HG03159 (cell line): ENCODE measurements around the gene POLR1D.

ENCODE experiments used
- ATAC-seq: cut with Tn5 transposase; IDR thresholded peaks from one replicate; pipeline ENCODE4 v1.9.1; 2021; ENCODE audit warnings: mild to moderate bottlenecking, moderate library complexity; ENCODE audit not compliant: unreplicated experiment

Gene POLR1D

GRCh38 chr13:27621366-27622101 lies at the start of gene POLR1D:
Gene POLR1D (plus strand): TSS chr13:27621892. CDS start chr13:27621984, 92 bp downstream.
- ATAC-seq = peak; percentile 60

DNA sequence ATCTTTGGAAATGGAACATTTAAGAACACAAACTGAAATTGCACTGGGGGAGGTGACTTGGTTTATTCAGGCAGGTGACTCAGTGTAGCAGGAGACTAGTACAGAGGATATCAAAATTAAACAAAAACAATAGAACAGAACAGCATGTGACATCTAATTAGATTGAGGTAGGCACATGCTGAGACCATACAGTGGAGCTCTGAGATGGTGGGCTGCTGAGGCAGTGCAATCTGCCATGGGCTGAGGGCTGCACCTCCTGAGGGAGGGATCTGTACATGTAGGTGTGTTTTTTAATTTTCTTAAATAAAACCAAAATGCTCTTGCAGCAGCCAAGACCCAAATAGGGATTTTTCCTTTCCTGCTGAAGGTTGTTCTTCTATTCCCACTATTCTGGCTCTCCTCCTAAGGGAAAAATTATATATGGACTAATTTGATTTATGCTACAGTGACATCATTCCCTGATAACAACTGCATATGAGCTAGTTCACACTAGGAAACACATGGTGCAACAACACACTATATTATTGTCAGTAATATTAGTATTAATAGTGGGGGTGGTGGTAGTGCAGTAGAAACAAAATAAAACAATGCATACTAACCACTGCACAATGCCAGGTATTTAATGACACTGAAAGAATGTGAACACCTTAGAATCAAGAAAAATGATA lies 49.3 kb upstream of the POLR1D start:
- ATAC-seq = no peak

GRCh38 chr13:27573265-27573664 lies 48.4 kb upstream of the POLR1D start:
- no peak for ATAC-seq

- ATAC-seq = no peak
Measured at GRCh38 chr13:27574661-27575060, 47.0 kb upstream of the POLR1D start.

DNA sequence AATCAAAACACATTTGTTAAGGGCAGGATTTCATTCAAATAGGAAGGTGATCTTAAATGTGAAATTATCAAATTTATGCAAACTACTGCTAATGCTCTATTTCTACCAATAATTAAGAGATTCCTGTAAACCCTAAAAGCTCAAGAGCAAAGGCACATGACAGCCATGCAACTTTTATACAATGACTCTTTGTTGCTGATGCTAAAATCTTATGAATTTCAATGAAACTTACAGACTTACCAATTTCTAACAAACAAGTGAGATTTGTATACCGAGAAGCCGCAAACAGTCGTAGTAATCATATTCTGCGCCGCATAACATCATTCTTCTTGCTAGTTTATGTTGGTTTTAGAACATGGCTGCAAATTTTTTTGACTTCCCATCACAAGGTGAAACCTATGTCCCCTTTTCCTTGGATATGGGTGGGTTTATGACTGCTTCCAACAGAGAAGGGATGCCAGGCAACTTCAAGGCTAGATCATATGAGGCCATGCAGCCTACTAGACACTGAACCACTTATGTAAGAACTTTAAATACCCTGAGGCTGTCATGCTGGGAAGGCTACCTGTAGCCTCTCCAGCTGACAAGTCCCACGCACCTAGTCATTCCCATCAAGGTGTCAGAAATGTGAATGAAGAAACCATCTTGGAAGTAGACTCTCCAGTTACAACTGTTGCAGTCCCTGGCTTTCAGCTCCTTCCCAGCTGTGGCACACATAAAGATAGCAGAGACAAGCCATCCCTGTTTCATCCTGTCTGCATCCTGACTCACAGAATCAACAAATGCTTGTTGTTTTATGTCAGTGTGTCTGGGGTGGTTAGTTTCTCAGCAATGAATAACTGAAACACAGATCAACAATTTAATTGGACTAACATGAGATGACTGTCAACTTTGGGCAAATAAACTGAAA lies 43.3 kb upstream of the POLR1D start:
- no peak for ATAC-seq

DNA sequence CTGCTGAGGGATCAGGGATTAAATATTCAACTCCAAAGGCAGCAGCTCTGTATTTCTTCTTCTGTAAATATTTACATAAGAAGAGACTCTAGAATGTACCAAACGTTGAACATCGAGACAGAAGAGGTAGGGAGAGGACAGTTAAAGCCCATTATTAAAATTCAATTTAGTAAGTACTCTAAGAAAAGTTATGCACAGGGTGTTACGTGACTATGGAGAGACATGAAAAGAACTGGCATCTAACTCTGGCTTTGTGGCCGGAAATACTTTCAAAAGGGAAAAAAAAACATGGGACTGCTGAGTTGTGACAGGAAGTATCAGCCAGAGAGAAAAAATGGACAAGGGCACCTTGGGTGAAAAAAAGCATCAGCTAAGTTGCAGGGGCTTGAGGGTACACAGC lies 38.0 kb upstream of the POLR1D start:
- no peak for ATAC-seq

- no peak for ATAC-seq
Measured at GRCh38 chr13:27587095-27587746, 34.5 kb upstream of the POLR1D start.

DNA sequence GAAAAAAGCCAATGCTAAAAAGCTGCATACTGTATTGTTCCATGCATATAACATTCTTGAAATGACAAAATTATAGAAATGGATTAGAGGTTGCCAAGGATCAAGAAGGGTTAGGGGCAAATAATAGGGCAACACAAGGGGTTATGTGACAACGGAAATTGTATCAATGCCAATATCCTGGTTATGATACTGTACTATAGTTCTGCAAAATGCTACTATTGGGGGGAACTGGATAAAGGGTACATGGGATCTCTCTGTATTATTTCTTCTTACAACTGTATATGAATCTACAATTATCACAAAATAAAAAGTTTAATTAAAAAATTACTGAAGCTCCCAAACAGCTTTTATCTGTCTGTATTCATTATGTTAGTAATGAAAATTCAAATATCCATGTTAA lies 33.3 kb upstream of the POLR1D start:
- no peak for ATAC-seq

DNA sequence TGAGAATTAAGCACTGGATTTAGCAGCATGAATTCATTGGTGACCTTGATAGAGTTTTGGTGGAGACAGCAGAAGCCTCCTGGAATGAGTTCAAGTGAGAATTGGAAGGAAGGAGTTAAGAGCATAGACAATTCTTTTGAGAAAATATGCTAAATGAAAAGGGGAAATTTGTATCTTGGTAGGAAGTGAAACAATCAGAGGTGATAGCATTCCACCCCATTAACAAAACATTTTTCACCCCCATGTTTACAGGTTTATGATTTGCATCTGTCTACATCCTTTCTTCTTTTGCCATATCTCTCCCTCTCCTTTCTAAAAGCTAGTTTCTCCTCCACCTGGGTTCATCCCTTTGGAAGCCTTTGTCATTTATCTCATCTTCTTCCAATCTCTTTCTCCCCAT lies 28.8 kb upstream of the POLR1D start:
- peak; percentile 30 for ATAC-seq

DNA sequence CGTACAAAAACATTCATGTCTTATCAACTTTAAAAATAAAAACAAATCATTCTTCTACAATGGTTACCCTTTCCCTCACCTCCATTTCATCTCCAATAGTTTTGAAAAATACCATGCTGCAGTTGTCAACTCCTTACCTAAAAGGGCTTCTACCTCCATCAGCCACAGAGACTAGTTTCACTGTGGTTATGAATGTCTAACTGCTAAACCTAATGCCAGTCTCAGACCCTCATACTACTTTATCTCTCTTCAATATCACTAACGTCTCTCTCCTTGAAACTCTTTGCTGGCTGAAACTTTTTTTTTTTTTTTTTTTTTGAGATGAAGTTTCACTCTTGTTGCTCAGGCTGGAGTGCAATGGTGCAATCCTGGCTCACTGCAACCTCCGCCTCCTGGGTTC lies 28.4 kb upstream of the POLR1D start:
- peak; percentile 85 for ATAC-seq

- no peak for ATAC-seq
Measured at GRCh38 chr13:27595055-27595811, 26.5 kb upstream of the POLR1D start.

GRCh38 chr13:27599096-27599495 lies 22.6 kb upstream of the POLR1D start:
- no peak for ATAC-seq

DNA sequence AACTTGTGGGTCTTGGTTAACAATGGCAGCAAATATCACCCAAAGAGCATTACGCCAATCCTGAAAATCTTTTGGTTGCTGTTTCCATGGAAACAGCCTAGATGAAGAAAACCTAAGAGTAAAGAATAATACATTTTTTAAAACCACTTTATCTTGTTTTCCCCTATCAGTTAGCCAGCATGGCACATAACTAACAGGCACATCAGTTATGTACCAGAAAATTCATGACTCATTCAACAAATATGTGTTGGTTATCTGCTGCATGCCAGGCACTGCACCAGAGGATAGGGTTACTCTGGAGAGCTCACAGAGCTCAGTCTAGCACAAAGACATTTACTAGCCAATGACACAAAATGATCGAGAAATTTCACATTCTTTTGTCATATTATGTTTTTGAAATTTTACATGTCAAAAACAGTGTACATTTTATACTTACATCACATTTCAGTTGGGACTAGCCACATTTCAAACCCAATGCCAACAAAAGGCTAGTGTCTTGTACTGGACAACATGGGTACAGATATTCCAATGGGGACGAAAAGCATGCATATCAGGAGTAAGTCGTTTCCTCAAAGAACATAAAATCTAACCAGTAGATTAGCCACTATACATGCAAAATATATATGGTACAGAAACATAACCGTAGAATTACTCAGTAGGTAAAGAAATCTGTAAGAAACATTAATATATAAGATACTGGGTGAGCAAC lies 21.7 kb upstream of the POLR1D start:
- ATAC-seq = no peak

DNA sequence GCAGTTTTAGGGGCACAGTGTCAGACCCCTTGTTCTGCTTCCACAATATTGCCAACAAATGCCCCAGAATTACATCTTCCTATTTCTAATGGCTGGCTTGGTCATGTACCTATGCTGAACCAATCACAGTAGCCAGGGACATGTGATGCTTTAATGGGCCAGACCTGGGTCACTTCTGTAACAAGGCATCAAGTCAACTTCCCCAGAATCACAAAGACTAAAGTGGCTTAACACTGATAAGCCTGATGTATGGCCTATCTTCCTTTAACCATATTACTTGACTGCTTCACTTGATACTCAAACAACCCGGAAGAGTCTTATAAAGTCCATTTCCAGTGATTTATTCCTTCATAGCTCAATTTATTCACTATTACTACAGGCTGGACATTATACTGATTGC lies 21.0 kb upstream of the POLR1D start:
- ATAC-seq = no peak

DNA sequence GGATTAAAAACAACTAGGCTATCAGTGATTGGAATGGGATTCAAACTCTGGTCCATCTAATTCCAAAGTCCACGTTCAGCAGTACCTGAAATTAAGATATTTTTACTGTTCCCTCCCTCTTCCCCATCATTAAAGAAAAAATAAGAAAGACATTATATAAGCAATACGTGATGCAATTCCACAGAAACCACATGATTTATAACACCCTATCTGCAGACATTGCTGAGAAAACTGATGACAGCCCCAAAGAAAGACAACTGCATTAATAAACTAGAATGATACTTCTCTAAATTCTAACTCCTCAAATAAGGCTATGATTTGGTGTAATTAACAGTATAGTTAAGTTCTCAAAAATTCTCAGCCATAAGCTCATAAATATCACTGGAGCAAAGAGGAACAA lies 20.5 kb upstream of the POLR1D start:
- ATAC-seq = no peak

DNA sequence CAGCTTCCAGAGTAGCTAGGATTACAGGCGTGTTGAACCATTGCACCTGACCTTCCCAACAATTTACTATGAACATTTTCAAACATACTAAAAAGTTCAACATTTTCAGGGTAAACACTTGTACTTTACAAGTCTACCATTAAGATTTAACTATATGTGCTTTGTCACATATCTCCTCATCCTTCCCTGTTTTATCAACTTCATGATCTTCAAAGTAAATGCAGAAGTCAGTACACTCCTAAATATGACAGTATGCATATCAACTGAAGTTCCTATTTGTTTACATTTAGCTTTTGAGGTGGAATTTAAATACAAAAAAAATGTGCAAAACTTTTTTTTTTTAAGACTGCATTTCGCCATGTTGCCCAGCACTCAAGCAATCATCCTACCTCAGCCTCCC lies 19.9 kb upstream of the POLR1D start:
- no peak for ATAC-seq

- ATAC-seq = no peak
Measured at GRCh38 chr13:27605099-27605498, 16.6 kb upstream of the POLR1D start.

DNA sequence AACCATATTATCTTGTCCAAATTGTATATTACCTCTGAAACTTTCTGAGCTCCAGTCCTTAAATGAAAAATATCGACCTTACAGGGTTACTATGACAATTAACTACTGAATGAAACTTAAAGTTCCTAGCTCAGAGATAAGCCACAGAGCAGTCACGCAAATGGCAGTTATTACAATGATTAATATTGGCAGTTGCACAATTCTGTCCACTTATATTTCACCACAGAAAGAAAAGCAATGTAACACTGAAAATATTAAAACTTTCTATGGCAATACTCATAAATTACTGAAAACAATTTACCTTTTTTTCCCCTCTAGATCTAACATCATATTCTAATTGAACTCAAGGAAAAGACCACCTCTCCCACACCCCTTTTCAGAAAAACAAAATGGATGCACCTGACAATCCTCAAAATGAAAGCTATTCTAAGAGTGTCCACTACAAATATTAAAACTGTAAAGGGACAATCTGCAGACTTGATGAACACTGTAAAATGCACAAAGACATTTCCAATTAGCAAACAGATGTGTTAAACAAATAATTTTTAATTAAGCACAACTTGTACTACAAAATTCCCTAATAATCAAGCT lies 16.0 kb upstream of the POLR1D start:
- no peak for ATAC-seq

DNA sequence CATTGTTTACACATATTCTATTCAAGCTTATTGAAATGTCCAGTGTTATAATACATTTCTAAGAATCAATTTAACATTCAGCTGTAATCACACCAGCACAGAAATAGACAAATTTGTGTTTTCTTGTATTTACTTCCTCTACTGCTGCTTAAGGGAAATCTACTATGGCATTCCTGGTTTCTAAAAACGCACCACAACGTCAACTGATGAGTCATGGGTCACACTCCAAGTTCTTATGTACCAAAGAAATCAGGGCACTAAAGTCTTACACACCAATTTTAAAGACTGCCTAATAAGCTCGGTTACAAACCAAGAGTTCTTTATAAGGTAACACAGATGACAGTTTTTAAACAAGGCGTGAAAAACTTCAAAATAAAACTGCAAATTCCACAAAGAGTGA lies 14.6 kb upstream of the POLR1D start:
- ATAC-seq = no peak
